HepG2 (cell line): ENCODE results near the gene STIP1. TPM values are rescaled to one million over a fixed set of nuclear protein-coding genes. Genes with fewer than 3 reads are reported as not detected.

Source experiments
- CSRNP1 ChIP-seq: sonication (generic); formaldehyde crosslinking; IDR thresholded peaks from 2 replicates; pipeline ENCODE4 v1.8.1; 2023; ENCODE audit warnings: mild to moderate bottlenecking, missing genetic modification reagents
- IRF2 ChIP-seq: IDR thresholded peaks from 2 replicates; pipeline ENCODE4 v1.6.1; 2018; ENCODE audit warnings: missing genetic modification reagents, missing compliant biosample characterization
- KLF15 ChIP-seq: sonication (generic); formaldehyde crosslinking; IDR thresholded peaks from 2 replicates; pipeline ENCODE4 v1.8.1; 2023; ENCODE audit warnings: borderline replicate concordance, mild to moderate bottlenecking, inconsistent platforms, missing genetic modification reagents, mixed read lengths
- MBD4 ChIP-seq: IDR thresholded peaks from 2 replicates; pipeline ENCODE4 v1.6.1; 2012; ENCODE audit warnings: low read length, inconsistent platforms, borderline replicate concordance
- PHF8 ChIP-seq: sonication (generic); formaldehyde crosslinking; IDR thresholded peaks from 2 replicates; pipeline ENCODE4 v1.5.0; 2020; ENCODE audit warnings: missing genetic modification reagents
- RARA ChIP-seq: IDR thresholded peaks from 2 replicates; pipeline ENCODE4 v1.6.1; 2016; ENCODE audit warnings: missing genetic modification reagents, missing compliant biosample characterization
- SAP130 ChIP-seq: IDR thresholded peaks from 2 replicates; pipeline ENCODE4 v1.6.1; 2016; ENCODE audit warnings: low read depth
- SP4 ChIP-seq: sonication (generic); formaldehyde crosslinking; IDR thresholded peaks from 2 replicates; pipeline ENCODE4 v1.8.1; 2023; ENCODE audit warnings: mild to moderate bottlenecking, missing genetic modification reagents
- STAT5B ChIP-seq: sonication (generic); formaldehyde crosslinking; IDR thresholded peaks from 2 replicates; pipeline ENCODE4 v1.4.0; 2020; ENCODE audit warnings: missing genetic modification reagents
- TERF1 ChIP-seq: sonication (generic); formaldehyde crosslinking; IDR thresholded peaks from 2 replicates; pipeline ENCODE4 v1.8.0; 2022; ENCODE audit warnings: mild to moderate bottlenecking, missing genetic modification reagents, moderate library complexity
- YY1 ChIP-seq: IDR thresholded peaks from 2 replicates; pipeline ENCODE4 v1.6.1; 2011; ENCODE audit warnings: low read length, low read depth, moderate library complexity, mild to moderate bottlenecking; ENCODE audit not compliant: insufficient read depth, insufficient replicate concordance
- ZMYM2 ChIP-seq: sonication (generic); formaldehyde crosslinking; IDR thresholded peaks from 2 replicates; pipeline ENCODE4 v1.8.0; 2022; ENCODE audit warnings: mild to moderate bottlenecking, missing genetic modification reagents
- ZNF256 ChIP-seq: sonication (generic); formaldehyde crosslinking; conservative IDR thresholded peaks from 2 replicates; pipeline ENCODE4 v1.4.0; 2020; ENCODE audit warnings: missing genetic modification reagents
- ZNF33B ChIP-seq: sonication (generic); formaldehyde crosslinking; IDR thresholded peaks from 2 replicates; pipeline ENCODE4 v1.5.1; 2020; ENCODE audit warnings: mild to moderate bottlenecking, missing genetic modification reagents
- ZNF546 ChIP-seq: sonication (generic); formaldehyde crosslinking; conservative IDR thresholded peaks from 2 replicates; pipeline ENCODE4 v1.8.1; 2023; ENCODE audit warnings: mild to moderate bottlenecking, missing genetic modification reagents
- ZNF567 ChIP-seq: sonication (generic); formaldehyde crosslinking; IDR thresholded peaks from 2 replicates; pipeline ENCODE4 v1.8.1; 2023; ENCODE audit warnings: mild to moderate bottlenecking, missing genetic modification reagents, borderline replicate concordance
- ZNF609 ChIP-seq: sonication (generic); formaldehyde crosslinking; IDR thresholded peaks from 2 replicates; pipeline ENCODE4 v1.4.0; 2020; ENCODE audit warnings: mild to moderate bottlenecking, missing genetic modification reagents, borderline replicate concordance
- polyA plus RNA-seq, 8 experiments: library from polyadenylated mRNA; depleted of rRNA in 3 of 8; stranded (reverse) in 7 of 8; unstranded in 1 of 8; fragments of >200 nt; fragmentation: Illumina TruSeq in 4 of 8; extraction: Trizol in 4 of 8; gene quantifications; 2 replicates each; pipeline versions ENCODE4 v1.2.1 to v1.2.3, GENCODE V29; 2011 to 2016; ENCODE audit warnings: low read depth in 4 of 8, missing spikeins in 1 of 8, mixed read lengths in 1 of 8; ENCODE audit not compliant: insufficient read depth in 1 of 8
- total RNA-seq, 5 experiments: library from RNA; depleted of rRNA; stranded (reverse); fragments of >200 nt; fragmentation: Illumina TruSeq; extraction: Trizol; gene quantifications; 2 replicates each; pipeline ENCODE4 v1.2.3, GENCODE V29; 2016; ENCODE audit warnings: low read depth in 1 of 5

STIP1 gene
- total and polyA plus RNA-seq, 2 of the 13 experiments (the other 11 are each of a cell fraction or from before 2014, with no cell fraction given): 81.1 to 217 TPM

GRCh38 chr11:64185175-64185692 is 737 bp upstream of the STIP1 start (continued):
- TF ChIP-seq STAT5B (CRISPR knock-in tag) (peak; percentile 41; the same call in 1 of the 2 replicates), ZNF609 (CRISPR knock-in tag) (peak; percentile 68; the same call in 1 of the 2 replicates), YY1 (peak; percentile 82), SAP130 (CRISPR knock-in tag) (peak; percentile 92), ZNF567 (peak; percentile 94), SP4 (CRISPR knock-in tag) (peak; percentile 38), KLF15 (CRISPR knock-in tag) (peak; percentile 95), CSRNP1 (CRISPR knock-in tag) (peak; percentile 96), ZNF546 (CRISPR knock-in tag) (no peak), ZNF256 (0 out of 2 replicates have a peak, but pooled peaks have one; percentile 22), ZNF33B (CRISPR knock-in tag) (peak; percentile 99), MBD4 (no peak), RARA (CRISPR knock-in tag) (peak; percentile 22; the same call in 1 of the 2 replicates), TERF1 (0 out of 2 replicates have a peak, but pooled peaks have one; percentile 55), ZMYM2 (CRISPR knock-in tag) (0 out of 2 replicates have a peak, but pooled peaks have one; percentile 74), IRF2 (CRISPR knock-in tag) (peak; percentile 59; the same call in 1 of the 2 replicates), PHF8 (peak; percentile 91)
